HG03097 (cell line): ENCODE data around the gene B4GALNT3.
"Not testable (repeated sequence)": the region's sequence is repeated elsewhere in the genome, so short reads cannot be mapped to it uniquely, and the experiment has no call there.

Source experiments
- ATAC-seq: cut with Tn5 transposase; IDR thresholded peaks from one replicate; pipeline ENCODE4 v1.9.1; 2021; ENCODE audit not compliant: unreplicated experiment, low FRiP score

The B4GALNT3 gene

GRCh38 chr12:570921-571794, 111.4 kb downstream of the B4GALNT3 start:
- ATAC-seq = no peak

- ATAC-seq = no peak
Observed at GRCh38 chr12:571795-572531, 112.2 kb downstream of the B4GALNT3 start.

- ATAC-seq = no peak
Observed at GRCh38 chr12:572532-572899, 112.8 kb downstream of the B4GALNT3 start.

- ATAC-seq = no peak
Observed at GRCh38 chr12:573232-573631, 113.5 kb downstream of the B4GALNT3 start.

- no peak for ATAC-seq
Observed at GRCh38 chr12:574475-575128, 114.9 kb downstream of the B4GALNT3 start.

GRCh38 chr12:575129-575502, 115.4 kb downstream of the B4GALNT3 start:
- no peak for ATAC-seq

GRCh38 chr12:575948-576614, 116.3 kb downstream of the B4GALNT3 start:
- no peak for ATAC-seq

GRCh38 chr12:576615-577110, 116.9 kb downstream of the B4GALNT3 start:
- no peak for ATAC-seq

- not testable (repeated sequence) for ATAC-seq
Observed at GRCh38 chr12:577994-578747, 118.4 kb downstream of the B4GALNT3 start.

- ATAC-seq = no peak
Observed at GRCh38 chr12:578748-579419, 119.1 kb downstream of the B4GALNT3 start.

- ATAC-seq = no peak
Observed at GRCh38 chr12:579420-580110, 119.8 kb downstream of the B4GALNT3 start.

- no peak for ATAC-seq
Observed at GRCh38 chr12:580813-581212, 121.1 kb downstream of the B4GALNT3 start.

GRCh38 chr12:581321-581720, 121.6 kb downstream of the B4GALNT3 start:
- no peak for ATAC-seq

GRCh38 chr12:581746-582145, 122.0 kb downstream of the B4GALNT3 start:
- ATAC-seq = no peak

GRCh38 chr12:583251-583869, 123.6 kb downstream of the B4GALNT3 start:
- no peak for ATAC-seq

- no peak for ATAC-seq
Observed at GRCh38 chr12:585062-586061, 125.6 kb downstream of the B4GALNT3 start.
